Stomach smooth muscle (tissue), 2 donors: ENCODE data around the gene NLGN3.

Experiments used
- H3K27ac ChIP-seq: one replicate; pipeline ENCODE4 v1.7.0; 2013; ENCODE audit warnings: mild to moderate bottlenecking, low read length, inconsistent platforms
- H3K27me3 ChIP-seq, 2 donors: one replicate each; pipeline ENCODE4 v1.7.0; 2013; ENCODE audit warnings: low read length in 2 of 2; ENCODE audit not compliant: insufficient read depth in 2 of 2, control insufficient read depth in 1 of 2
- H3K36me3 ChIP-seq, 2 donors: one replicate each; pipeline ENCODE4 v1.7.0; 2013; ENCODE audit warnings: low read length in 2 of 2; ENCODE audit not compliant: control insufficient read depth in 2 of 2, insufficient read depth in 2 of 2
- H3K4me1 ChIP-seq: one replicate; pipeline ENCODE4 v1.7.0; 2013; ENCODE audit warnings: low read length; ENCODE audit not compliant: control insufficient read depth, insufficient read depth
- H3K4me3 ChIP-seq, 2 donors: one replicate each; pipeline ENCODE4 v1.7.0; 2013; ENCODE audit warnings: low read length in 2 of 2
- H3K9ac ChIP-seq, 2 donors: one replicate each; pipeline ENCODE4 v1.7.0; 2013; ENCODE audit warnings: low read length in 2 of 2, mild to moderate bottlenecking in 1 of 2
- H3K9me3 ChIP-seq, 2 donors: one replicate each; pipeline ENCODE4 v1.7.0; 2013; ENCODE audit warnings: low read length in 2 of 2; ENCODE audit not compliant: control insufficient read depth in 2 of 2
- donor health status: healthy.
- donor health status: Pancreatic carcinoma.

NLGN3 gene

DNA sequence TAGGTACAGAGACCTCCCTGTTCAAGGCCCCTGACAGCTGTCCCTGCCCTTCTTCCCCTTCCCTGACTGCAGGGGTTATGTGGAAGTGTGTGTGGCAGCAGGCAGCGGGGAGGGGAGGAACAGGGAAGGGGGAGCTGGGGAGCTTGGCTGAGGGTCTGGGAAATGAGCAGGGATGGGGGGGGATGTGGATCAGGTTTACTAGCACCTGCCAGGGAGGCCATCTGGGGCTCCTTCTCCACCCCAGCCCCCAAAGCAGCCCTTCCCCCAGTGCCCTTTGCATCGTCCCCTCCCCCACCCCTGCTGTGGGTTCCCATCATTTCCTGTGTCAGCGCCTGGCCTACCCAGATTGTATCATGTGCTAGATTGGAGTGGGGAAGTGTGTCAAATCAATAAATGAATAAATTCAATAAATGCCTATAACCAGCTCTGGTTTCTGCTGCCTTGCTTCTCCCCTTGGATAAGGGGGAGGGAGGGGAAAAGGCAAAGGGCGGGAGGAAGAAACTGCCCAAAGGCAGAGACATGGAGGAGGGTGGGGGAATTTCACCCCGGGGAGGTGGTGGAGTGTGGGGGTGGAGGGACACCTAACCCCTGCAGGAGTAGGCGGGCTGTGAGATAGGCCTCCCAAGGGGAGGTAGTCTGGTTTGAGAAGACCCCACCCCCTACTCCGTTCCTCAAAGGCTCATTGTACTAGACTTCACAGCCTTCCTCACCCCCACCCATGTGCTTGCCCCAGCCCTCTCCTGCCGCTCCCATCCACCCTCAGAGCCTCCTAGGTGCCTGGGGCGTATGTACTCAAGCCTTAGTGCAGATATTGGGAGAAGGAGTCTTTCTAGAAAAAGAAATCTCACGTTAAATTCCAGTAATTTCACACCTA, 41.3 kb upstream of the NLGN3 start:
- H3K4me3 ChIP-seq = no peak overlapping the region
- no peak overlapping the region for H3K27ac ChIP-seq
- no peak overlapping the region for H3K9ac ChIP-seq
- no peaks in the 10 kb centered on the region for H3K36me3 ChIP-seq
- peaks cover 0 to 28% of the 10 kb centered on the region in 2 donors for H3K27me3 ChIP-seq
- H3K9me3 ChIP-seq = no peaks in the 10 kb centered on the region
- H3K4me1 ChIP-seq = peaks cover 2% of the 10 kb centered on the region

- no peaks in the 10 kb centered on the region for H3K36me3 ChIP-seq
- peaks cover 0 to 38% of the 10 kb centered on the region in 2 donors for H3K27me3 ChIP-seq
- no peaks in the 10 kb centered on the region for H3K9me3 ChIP-seq
- H3K4me1 ChIP-seq = peaks cover 2% of the 10 kb centered on the region
- H3K9ac ChIP-seq = no peak overlapping the region
- H3K27ac ChIP-seq = no peak overlapping the region
- no peak overlapping the region for H3K4me3 ChIP-seq
These were observed 39.0 kb upstream of the NLGN3 start for GRCh38 chrX:71105628-71106027.

DNA sequence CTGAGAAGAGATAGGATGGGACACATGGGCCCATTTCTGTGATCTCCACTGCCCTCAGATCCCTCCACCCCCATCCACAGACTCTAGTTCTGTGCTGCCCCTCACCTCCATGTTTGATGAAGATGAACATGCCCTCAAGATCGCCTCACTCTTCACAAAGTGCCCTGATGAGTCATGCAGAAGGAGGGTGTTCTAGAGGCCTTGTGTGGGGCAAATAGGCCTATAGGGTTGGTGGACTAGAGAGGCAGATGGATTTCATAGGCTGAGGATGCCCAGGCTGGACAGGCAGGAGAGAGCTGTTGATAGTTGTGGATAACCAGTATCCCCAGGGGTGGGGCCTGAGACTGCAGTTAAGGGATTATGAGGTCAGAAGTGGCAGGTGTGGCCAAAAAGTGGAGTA, 38.2 kb upstream of the NLGN3 start, which contains the start of gene CXorf65:
Gene CXorf65 (minus strand): TSS at position 314 of the 400 bp plus-strand sequence. CDS start 184 bp downstream, at position 130.
- Histone ChIP-seq H3K4me1 (peaks cover 2% of the 10 kb centered on the region), H3K9ac (no peak within 1 kb of the TSS), H3K27ac (no peak within 1 kb of the TSS), H3K36me3 (no peaks in the 10 kb centered on the region), H3K9me3 (no peaks in the 10 kb centered on the region), H3K4me3 (no peak within 1 kb of the TSS), H3K27me3 (peaks cover 0 to 42% of the 10 kb centered on the region in 2 donors)

GRCh38 chrX:71107245-71107644, 37.4 kb upstream of the NLGN3 start:
- Histone ChIP-seq H3K9ac (no peak overlapping the region), H3K9me3 (no peaks in the 10 kb centered on the region), H3K4me3 (no peak overlapping the region), H3K27me3 (peaks cover 0 to 42% of the 10 kb centered on the region in 2 donors), H3K36me3 (no peaks in the 10 kb centered on the region), H3K4me1 (peaks cover 2% of the 10 kb centered on the region), H3K27ac (no peak overlapping the region)

- Histone ChIP-seq H3K27ac (no peak overlapping the region), H3K4me1 (peaks cover 2% of the 10 kb centered on the region), H3K9ac (no peak overlapping the region), H3K9me3 (no peaks in the 10 kb centered on the region), H3K27me3 (peaks cover 0 to 42% of the 10 kb centered on the region in 2 donors), H3K4me3 (no peak overlapping the region), H3K36me3 (no peaks in the 10 kb centered on the region)
These were observed 36.8 kb upstream of the NLGN3 start for GRCh38 chrX:71107762-71108360.

DNA sequence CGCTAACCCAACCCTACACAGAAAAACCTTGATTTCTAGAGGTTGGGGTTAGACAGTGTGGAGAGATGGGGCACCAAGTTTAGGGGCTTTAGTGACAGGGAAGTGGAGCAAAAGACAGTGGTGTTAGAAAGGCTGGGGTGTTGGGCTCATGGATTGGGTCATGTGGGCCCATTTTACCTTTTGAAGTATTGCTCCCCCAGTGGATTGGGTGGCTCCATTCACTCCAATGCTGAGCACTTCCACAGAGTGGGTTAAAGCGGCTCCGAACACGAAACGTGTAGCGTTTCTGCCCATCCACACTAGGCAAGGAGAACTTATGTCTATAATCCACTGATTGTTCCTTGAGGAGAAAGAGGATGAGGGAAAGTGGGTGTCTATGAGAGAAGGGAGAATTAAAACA, 35.6 kb upstream of the NLGN3 start:
- H3K4me1 ChIP-seq = peaks cover 2% of the 10 kb centered on the region
- no peaks in the 10 kb centered on the region for H3K36me3 ChIP-seq
- no peak overlapping the region for H3K9ac ChIP-seq
- H3K27ac ChIP-seq = no peak overlapping the region
- no peak overlapping the region for H3K4me3 ChIP-seq
- H3K27me3 ChIP-seq = peaks cover 0 to 39% of the 10 kb centered on the region in 2 donors
- no peaks in the 10 kb centered on the region for H3K9me3 ChIP-seq

DNA sequence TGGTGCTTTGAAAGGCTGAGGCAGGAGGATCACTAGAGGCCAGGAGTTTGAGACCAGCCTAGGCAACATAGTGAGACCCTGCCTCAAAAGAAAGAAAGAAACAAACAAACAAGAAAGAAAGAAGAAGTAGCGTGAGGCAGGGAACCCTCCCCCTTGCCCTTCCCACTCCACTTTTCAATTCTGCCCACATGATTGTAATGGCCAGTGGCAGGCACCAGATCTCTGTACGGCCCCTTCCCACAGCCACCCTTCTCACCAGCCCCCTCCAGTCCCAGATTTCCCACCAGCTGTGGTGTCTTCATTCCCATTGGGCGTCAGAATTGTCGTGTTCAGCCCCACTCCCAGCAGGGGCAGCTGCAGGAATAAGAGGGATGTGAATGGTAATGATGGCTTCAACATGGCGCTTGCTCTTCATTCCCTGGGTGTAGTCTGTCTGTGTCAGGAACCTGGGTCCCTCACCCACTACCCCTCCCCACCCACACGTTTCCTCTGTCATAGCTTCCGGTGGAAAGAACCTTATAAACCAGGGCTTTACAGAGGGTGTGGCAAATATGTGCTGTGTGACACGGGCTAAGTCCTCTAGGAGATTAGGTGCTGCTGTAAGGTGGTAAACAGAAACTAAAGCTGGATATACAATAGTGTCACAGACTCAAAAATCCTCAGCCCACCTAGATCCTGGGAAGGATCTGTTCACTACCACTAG, 33.3 kb upstream of the NLGN3 start, which contains the start of gene IL2RG:
Gene IL2RG (minus strand): TSS at position 437 of the 703 bp plus-strand sequence. CDS start 38 bp downstream, at position 399.
- Histone ChIP-seq H3K36me3 (no peaks in the 10 kb centered on the region), H3K4me3 (no peak within 1 kb of the TSS), H3K9ac (no peak within 1 kb of the TSS), H3K9me3 (no peaks in the 10 kb centered on the region), H3K4me1 (peaks cover 2% of the 10 kb centered on the region), H3K27me3 (peaks cover 0 to 24% of the 10 kb centered on the region in 2 donors), H3K27ac (no peak within 1 kb of the TSS)

DNA sequence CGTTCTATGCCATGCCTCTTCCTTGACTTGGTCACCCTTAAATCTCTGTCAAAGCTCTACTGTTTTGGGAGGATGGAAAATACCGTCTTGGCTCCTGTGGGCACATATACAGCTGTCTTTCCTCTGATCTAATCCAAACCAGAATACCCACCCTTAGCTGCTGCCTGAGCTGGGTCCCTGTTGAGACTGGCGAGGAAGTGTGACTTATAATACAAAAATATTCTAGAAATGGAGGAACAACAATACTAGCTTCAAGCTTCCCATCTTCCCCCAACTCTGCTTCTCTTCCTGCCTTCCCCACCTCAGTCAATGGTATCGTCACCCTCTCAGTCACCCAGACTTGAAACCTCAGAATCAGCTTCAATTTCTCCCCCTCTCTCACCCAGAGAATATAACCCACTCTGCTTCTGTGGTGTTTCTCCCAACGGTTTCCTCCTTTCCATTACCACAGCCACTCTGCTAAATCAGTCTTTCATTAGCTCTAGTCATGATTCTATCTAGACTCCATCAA, 32.7 kb upstream of the NLGN3 start:
- H3K4me3 ChIP-seq = no peak overlapping the region
- no peak overlapping the region for H3K27ac ChIP-seq
- no peak overlapping the region for H3K9ac ChIP-seq
- H3K36me3 ChIP-seq = no peaks in the 10 kb centered on the region
- H3K27me3 ChIP-seq = peaks cover 0 to 21% of the 10 kb centered on the region in 2 donors
- no peaks in the 10 kb centered on the region for H3K9me3 ChIP-seq
- H3K4me1 ChIP-seq = peaks cover 2% of the 10 kb centered on the region

DNA sequence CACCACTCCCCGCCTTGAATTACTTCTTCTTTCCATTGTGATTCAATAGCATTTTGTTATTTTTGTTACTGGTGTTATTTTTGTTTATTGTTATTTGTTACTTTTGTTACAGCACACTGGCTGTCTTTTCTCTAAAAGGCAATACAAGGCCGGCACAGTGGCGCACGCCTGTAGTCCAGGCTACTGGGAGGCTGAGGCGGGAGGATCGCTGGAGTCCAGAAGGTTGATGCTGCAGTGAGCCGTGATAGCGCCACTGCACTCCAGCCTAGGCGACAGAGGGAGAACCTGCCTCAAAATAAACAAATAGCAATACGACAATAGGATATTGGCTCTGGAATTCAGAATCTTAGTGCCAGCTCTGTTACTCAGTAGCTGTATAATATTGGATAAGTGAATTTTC, 27.3 kb upstream of the NLGN3 start:
- Histone ChIP-seq H3K9me3 (no peaks in the 10 kb centered on the region), H3K4me3 (no peak overlapping the region), H3K9ac (no peak overlapping the region), H3K4me1 (peaks cover 6% of the 10 kb centered on the region), H3K36me3 (peaks cover 15 to 16% of the 10 kb centered on the region in 2 donors), H3K27ac (no peak overlapping the region), H3K27me3 (peaks cover 0 to 3% of the 10 kb centered on the region in 2 donors)
